ENCODE results near the gene CTU1. TPM values are rescaled to one million over a fixed set of nuclear protein-coding genes. Genes with fewer than 3 reads are reported as not detected.

CTU1 gene
- total and polyA plus RNA-seq, 4 donors: 2.5 to 9.8 (median 3.8) TPM

- Histone ChIP-seq H3K27me3 (ENCODE audit: control insufficient read depth in 3 of 3, insufficient read depth in 3 of 3, low read length in 2 of 3) (peaks cover 0 to 8% (median 0%) of the 10 kb centered on the region in 3 donors), H3K27ac (ENCODE audit: low read depth in 1 of 2, low read length in 1 of 2) (peak overlapping the region; percentile 47 to 64), H3K4me1 (ENCODE audit: control insufficient read depth in 5 of 5, insufficient read depth in 5 of 5, low read length in 5 of 5) (peaks cover 0 to 14% (median 4%) of the 10 kb centered on the region in 5 donors), H3K4me3 (peak overlapping the region; percentile 89), H3K9ac (ENCODE audit: insufficient read depth in 1 of 2, low read length in 2 of 2) (peak overlapping the region; percentile 48 to 63), H3K9me3 (ENCODE audit: control insufficient read depth in 4 of 4, insufficient read depth in 3 of 4, low read length in 3 of 4) (no peaks in the 10 kb centered on the region), H3K36me3 (ENCODE audit: control insufficient read depth in 4 of 4, insufficient read depth in 4 of 4, low read length in 4 of 4) (peaks cover 0 to 13% (median 4%) of the 10 kb centered on the region in 4 donors)
- no peak for ATAC-seq (ENCODE audit: insufficient read depth, low FRiP score)
- 21 to 22% methylated on average over 18 of the region's 18 CpGs for WGBS, 2 donors
- no peak for TF ChIP-seq CTCF (IDR thresholded peaks at IDR 0.05; ENCODE audit: control extremely low read depth, extremely low read depth)
- no peak for DNase-seq
Measured at GRCh38 chr19:51107406-51108065, 673 bp downstream of the CTU1 start.

DNA sequence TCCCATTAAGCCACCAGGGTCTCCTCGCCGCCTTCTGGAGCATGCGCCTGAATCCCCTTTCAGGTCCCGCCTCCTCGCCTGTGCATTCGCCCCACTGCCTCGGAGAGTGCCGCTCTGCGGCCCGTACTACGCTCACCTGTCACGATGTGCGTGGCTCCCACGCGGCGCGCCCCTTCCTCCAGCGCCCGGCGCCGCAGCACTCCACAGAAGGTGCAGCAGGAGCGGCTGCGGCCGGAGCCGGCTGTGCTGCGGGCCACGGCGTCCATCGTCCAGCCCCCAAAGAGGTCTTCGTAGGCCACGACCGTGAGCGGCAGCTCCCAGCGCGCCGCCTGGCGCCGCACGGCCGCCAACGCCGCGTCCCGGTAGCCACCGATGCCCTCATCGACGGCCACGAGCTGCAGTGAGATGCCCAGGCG, 4.3 kb downstream of the CTU1 start:
- peaks cover 0 to 23% (median 4%) of the 10 kb centered on the region in 4 donors for H3K36me3 ChIP-seq (ENCODE audit: control insufficient read depth in 4 of 4, insufficient read depth in 4 of 4, low read length in 4 of 4)
- no peak overlapping the region for H3K9ac ChIP-seq (ENCODE audit: insufficient read depth in 1 of 2, low read length in 2 of 2)
- DNase-seq: no peak
- H3K27ac ChIP-seq (ENCODE audit: low read depth in 1 of 2, low read length in 1 of 2): no peak overlapping the region
- TF ChIP-seq CTCF (IDR thresholded peaks at IDR 0.05; ENCODE audit: control extremely low read depth, extremely low read depth): no peak
- H3K4me1 ChIP-seq (ENCODE audit: control insufficient read depth in 5 of 5, insufficient read depth in 5 of 5, low read length in 5 of 5): peaks cover 0 to 17% (median 4%) of the 10 kb centered on the region in 5 donors
- no peaks in the 10 kb centered on the region for H3K9me3 ChIP-seq (ENCODE audit: control insufficient read depth in 4 of 4, insufficient read depth in 3 of 4, low read length in 3 of 4)
- no peak for ATAC-seq (ENCODE audit: insufficient read depth, low FRiP score)
- 90 to 96% methylated on average over 44 to 49 of the region's 49 CpGs for WGBS, 2 donors
- H3K4me3 ChIP-seq: no peak overlapping the region
- no peaks in the 10 kb centered on the region for H3K27me3 ChIP-seq (ENCODE audit: control insufficient read depth in 3 of 3, insufficient read depth in 3 of 3, low read length in 2 of 3)

DNA sequence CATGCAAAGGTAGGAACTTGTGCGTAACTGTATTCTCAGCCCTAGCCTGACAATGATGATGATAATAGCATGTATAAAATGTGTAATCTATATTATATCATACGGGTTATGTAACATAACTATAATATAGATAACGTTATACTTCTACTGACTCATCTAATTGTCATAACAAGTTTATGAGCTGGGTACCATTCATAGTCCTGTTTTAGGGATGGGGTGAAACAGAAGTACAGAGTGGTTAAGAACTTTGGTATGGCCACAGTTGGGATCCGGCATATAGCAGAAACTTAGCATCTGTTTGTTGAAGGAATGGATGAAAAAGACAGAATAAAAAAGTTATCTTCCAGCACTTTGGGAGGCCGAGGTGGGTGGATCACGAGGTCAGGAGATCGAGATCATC, 5.2 kb downstream of the CTU1 start:
- H3K36me3 ChIP-seq (ENCODE audit: control insufficient read depth in 4 of 4, insufficient read depth in 4 of 4, low read length in 4 of 4): peaks cover 0 to 32% (median 4%) of the 10 kb centered on the region in 4 donors

More for the DNA sequence above, 5.2 kb downstream of the CTU1 start:
- TF ChIP-seq CTCF (IDR thresholded peaks at IDR 0.05; ENCODE audit: control extremely low read depth, extremely low read depth): no peak
- WGBS, 2 donors: 88 to 95% methylated on average over 6 to 7 of the region's 7 CpGs
- peaks cover 0 to 13% (median 4%) of the 10 kb centered on the region in 5 donors for H3K4me1 ChIP-seq (ENCODE audit: control insufficient read depth in 5 of 5, insufficient read depth in 5 of 5, low read length in 5 of 5)
- no peak overlapping the region for H3K4me3 ChIP-seq
- no peak overlapping the region for H3K9ac ChIP-seq (ENCODE audit: insufficient read depth in 1 of 2, low read length in 2 of 2)
- no peak for DNase-seq
- no peaks in the 10 kb centered on the region for H3K27me3 ChIP-seq (ENCODE audit: control insufficient read depth in 3 of 3, insufficient read depth in 3 of 3, low read length in 2 of 3)
- no peaks in the 10 kb centered on the region for H3K9me3 ChIP-seq (ENCODE audit: control insufficient read depth in 4 of 4, insufficient read depth in 3 of 4, low read length in 3 of 4)
- no peak for ATAC-seq (ENCODE audit: insufficient read depth, low FRiP score)
- H3K27ac ChIP-seq (ENCODE audit: low read depth in 1 of 2, low read length in 1 of 2): no peak overlapping the region
